ENCODE measurements around the gene CDKL1.

Gene CDKL1

GRCh38 chr14:50340045-50340444, 56.6 kb downstream of the CDKL1 start:
- Histone ChIP-seq H3K9me3 (ENCODE audit: control insufficient read depth, low read depth, low read length) (no peaks in the 10 kb centered on the region), H3K9ac (ENCODE audit: low read length) (no peak overlapping the region), H3K4me3 (ENCODE audit: low read length) (no peak overlapping the region), H3K27ac (ENCODE audit: low read length) (no peak overlapping the region), H3K36me3 (ENCODE audit: control insufficient read depth, low read depth, low read length) (no peaks in the 10 kb centered on the region), H3K27me3 (ENCODE audit: control insufficient read depth, insufficient read depth, low read length) (no peaks in the 10 kb centered on the region), H3K4me1 (ENCODE audit: control insufficient read depth, low read depth, low read length) (peaks cover 20% of the 10 kb centered on the region)

- H3K27me3 ChIP-seq (ENCODE audit: control insufficient read depth, insufficient read depth, low read length): no peaks in the 10 kb centered on the region
- no peaks in the 10 kb centered on the region for H3K36me3 ChIP-seq (ENCODE audit: control insufficient read depth, low read depth, low read length)
- H3K27ac ChIP-seq (ENCODE audit: low read length): no peak overlapping the region
- no peak overlapping the region for H3K9ac ChIP-seq (ENCODE audit: low read length)
- H3K4me3 ChIP-seq (ENCODE audit: low read length): no peak overlapping the region
- peaks cover 20% of the 10 kb centered on the region for H3K4me1 ChIP-seq (ENCODE audit: control insufficient read depth, low read depth, low read length)
- H3K9me3 ChIP-seq (ENCODE audit: control insufficient read depth, low read depth, low read length): no peaks in the 10 kb centered on the region
Observed at GRCh38 chr14:50339178-50339804, 57.4 kb downstream of the CDKL1 start.

- no peaks in the 10 kb centered on the region for H3K36me3 ChIP-seq (ENCODE audit: control insufficient read depth, low read depth, low read length)
- H3K9ac ChIP-seq (ENCODE audit: low read length): no peak overlapping the region
- H3K4me3 ChIP-seq (ENCODE audit: low read length): no peak overlapping the region
- no peak overlapping the region for H3K27ac ChIP-seq (ENCODE audit: low read length)
- peaks cover 20% of the 10 kb centered on the region for H3K4me1 ChIP-seq (ENCODE audit: control insufficient read depth, low read depth, low read length)
- H3K27me3 ChIP-seq (ENCODE audit: control insufficient read depth, insufficient read depth, low read length): no peaks in the 10 kb centered on the region
- no peaks in the 10 kb centered on the region for H3K9me3 ChIP-seq (ENCODE audit: control insufficient read depth, low read depth, low read length)
Observed at GRCh38 chr14:50338587-50338986, 58.1 kb downstream of the CDKL1 start.

- Histone ChIP-seq H3K27me3 (ENCODE audit: control insufficient read depth, insufficient read depth, low read length) (no peaks in the 10 kb centered on the region), H3K9ac (ENCODE audit: low read length) (peak overlapping the region; percentile 44), H3K36me3 (ENCODE audit: control insufficient read depth, low read depth, low read length) (no peaks in the 10 kb centered on the region), H3K4me1 (ENCODE audit: control insufficient read depth, low read depth, low read length) (peaks cover 17% of the 10 kb centered on the region), H3K27ac (ENCODE audit: low read length) (peak overlapping the region; percentile 90), H3K9me3 (ENCODE audit: control insufficient read depth, low read depth, low read length) (no peaks in the 10 kb centered on the region), H3K4me3 (ENCODE audit: low read length) (no peak overlapping the region)
Observed at GRCh38 chr14:50335989-50336824, 60.5 kb downstream of the CDKL1 start.

GRCh38 chr14:50335389-50335788, 61.3 kb downstream of the CDKL1 start:
- Histone ChIP-seq H3K27ac (ENCODE audit: low read length) (peak overlapping the region; percentile 90), H3K9me3 (ENCODE audit: control insufficient read depth, low read depth, low read length) (no peaks in the 10 kb centered on the region), H3K9ac (ENCODE audit: low read length) (peak overlapping the region; percentile 44), H3K4me1 (ENCODE audit: control insufficient read depth, low read depth, low read length) (peaks cover 17% of the 10 kb centered on the region), H3K36me3 (ENCODE audit: control insufficient read depth, low read depth, low read length) (no peaks in the 10 kb centered on the region), H3K27me3 (ENCODE audit: control insufficient read depth, insufficient read depth, low read length) (no peaks in the 10 kb centered on the region), H3K4me3 (ENCODE audit: low read length) (peak overlapping the region; percentile 12)

GRCh38 chr14:50334211-50334610, 62.5 kb downstream of the CDKL1 start:
- no peaks in the 10 kb centered on the region for H3K36me3 ChIP-seq (ENCODE audit: control insufficient read depth, low read depth, low read length)
- H3K27ac ChIP-seq (ENCODE audit: low read length): peak overlapping the region; percentile 39
- no peak overlapping the region for H3K9ac ChIP-seq (ENCODE audit: low read length)
- H3K4me3 ChIP-seq (ENCODE audit: low read length): no peak overlapping the region
- H3K4me1 ChIP-seq (ENCODE audit: control insufficient read depth, low read depth, low read length): peaks cover 17% of the 10 kb centered on the region
- no peaks in the 10 kb centered on the region for H3K9me3 ChIP-seq (ENCODE audit: control insufficient read depth, low read depth, low read length)
- H3K27me3 ChIP-seq (ENCODE audit: control insufficient read depth, insufficient read depth, low read length): no peaks in the 10 kb centered on the region

- Histone ChIP-seq H3K9ac (ENCODE audit: low read length) (no peak overlapping the region), H3K27ac (ENCODE audit: low read length) (no peak overlapping the region), H3K27me3 (ENCODE audit: control insufficient read depth, insufficient read depth, low read length) (no peaks in the 10 kb centered on the region), H3K36me3 (ENCODE audit: control insufficient read depth, low read depth, low read length) (no peaks in the 10 kb centered on the region), H3K4me1 (ENCODE audit: control insufficient read depth, low read depth, low read length) (peaks cover 17% of the 10 kb centered on the region), H3K9me3 (ENCODE audit: control insufficient read depth, low read depth, low read length) (no peaks in the 10 kb centered on the region), H3K4me3 (ENCODE audit: low read length) (no peak overlapping the region)
Observed at GRCh38 chr14:50333014-50333509, 63.6 kb downstream of the CDKL1 start.

GRCh38 chr14:50331596-50331995, 65.1 kb downstream of the CDKL1 start:
- H3K9ac ChIP-seq (ENCODE audit: low read length): no peak overlapping the region
- H3K9me3 ChIP-seq (ENCODE audit: control insufficient read depth, low read depth, low read length): no peaks in the 10 kb centered on the region
- H3K36me3 ChIP-seq (ENCODE audit: control insufficient read depth, low read depth, low read length): peaks cover 1% of the 10 kb centered on the region
- no peak overlapping the region for H3K4me3 ChIP-seq (ENCODE audit: low read length)
- no peak overlapping the region for H3K27ac ChIP-seq (ENCODE audit: low read length)
- peaks cover 17% of the 10 kb centered on the region for H3K4me1 ChIP-seq (ENCODE audit: control insufficient read depth, low read depth, low read length)
- H3K27me3 ChIP-seq (ENCODE audit: control insufficient read depth, insufficient read depth, low read length): no peaks in the 10 kb centered on the region

- Histone ChIP-seq H3K36me3 (ENCODE audit: control insufficient read depth, low read depth, low read length) (peaks cover 11% of the 10 kb centered on the region), H3K4me1 (ENCODE audit: control insufficient read depth, low read depth, low read length) (no peaks in the 10 kb centered on the region), H3K27ac (ENCODE audit: low read length) (no peak overlapping the region), H3K27me3 (ENCODE audit: control insufficient read depth, insufficient read depth, low read length) (no peaks in the 10 kb centered on the region), H3K4me3 (ENCODE audit: low read length) (no peak overlapping the region), H3K9me3 (ENCODE audit: control insufficient read depth, low read depth, low read length) (no peaks in the 10 kb centered on the region), H3K9ac (ENCODE audit: low read length) (no peak overlapping the region)
Observed at GRCh38 chr14:50321009-50321660, 75.5 kb downstream of the CDKL1 start.

GRCh38 chr14:50320283-50320682, 76.4 kb downstream of the CDKL1 start:
- Histone ChIP-seq H3K36me3 (ENCODE audit: control insufficient read depth, low read depth, low read length) (peaks cover 8% of the 10 kb centered on the region), H3K4me1 (ENCODE audit: control insufficient read depth, low read depth, low read length) (no peaks in the 10 kb centered on the region), H3K4me3 (ENCODE audit: low read length) (no peak overlapping the region), H3K27ac (ENCODE audit: low read length) (no peak overlapping the region), H3K9me3 (ENCODE audit: control insufficient read depth, low read depth, low read length) (no peaks in the 10 kb centered on the region), H3K9ac (ENCODE audit: low read length) (no peak overlapping the region), H3K27me3 (ENCODE audit: control insufficient read depth, insufficient read depth, low read length) (no peaks in the 10 kb centered on the region)

GRCh38 chr14:50319721-50320120, 77.0 kb downstream of the CDKL1 start:
- Histone ChIP-seq H3K36me3 (ENCODE audit: control insufficient read depth, low read depth, low read length) (peaks cover 8% of the 10 kb centered on the region), H3K27me3 (ENCODE audit: control insufficient read depth, insufficient read depth, low read length) (no peaks in the 10 kb centered on the region), H3K4me1 (ENCODE audit: control insufficient read depth, low read depth, low read length) (no peaks in the 10 kb centered on the region), H3K9ac (ENCODE audit: low read length) (no peak overlapping the region), H3K27ac (ENCODE audit: low read length) (no peak overlapping the region), H3K4me3 (ENCODE audit: low read length) (no peak overlapping the region), H3K9me3 (ENCODE audit: control insufficient read depth, low read depth, low read length) (no peaks in the 10 kb centered on the region)

Measured in iPS-18a (cell line).